Muscle of back (tissue), 11 donors: ENCODE results near the gene RSPH6A. TPM values are rescaled to one million over a fixed set of nuclear protein-coding genes. Genes with fewer than 3 reads are reported as not detected.
"Not testable (repeated sequence)": the region's sequence is repeated elsewhere in the genome, so short reads cannot be mapped to it uniquely, and the experiment has no call there.

ENCODE experiments used
- DNase-seq, 3 donors: peaks; one replicate each; pipeline versions ENCODE4 v3.0.0 to v3.0.0-alpha.2; 2013
- polyA plus RNA-seq, 10 donors: library from polyadenylated mRNA; unstranded; fragments of 120-200 nt; gene quantifications; one replicate each; pipeline ENCODE4 v1.2.1, GENCODE V29; 2013; ENCODE audit not compliant: insufficient read length in 10 of 10

The RSPH6A gene
- polyA plus RNA-seq, 10 donors: not detected

- no peak for DNase-seq
Measured at GRCh38 chr19:45766869-45767346, 48.2 kb downstream of the RSPH6A start.

- DNase-seq: no peak
Measured at GRCh38 chr19:45766296-45766868, 48.7 kb downstream of the RSPH6A start.

- no peak for DNase-seq
Measured at GRCh38 chr19:45765702-45766295, 49.3 kb downstream of the RSPH6A start.

- DNase-seq: no peak
Measured at GRCh38 chr19:45764945-45765701, 50.0 kb downstream of the RSPH6A start.

DNA sequence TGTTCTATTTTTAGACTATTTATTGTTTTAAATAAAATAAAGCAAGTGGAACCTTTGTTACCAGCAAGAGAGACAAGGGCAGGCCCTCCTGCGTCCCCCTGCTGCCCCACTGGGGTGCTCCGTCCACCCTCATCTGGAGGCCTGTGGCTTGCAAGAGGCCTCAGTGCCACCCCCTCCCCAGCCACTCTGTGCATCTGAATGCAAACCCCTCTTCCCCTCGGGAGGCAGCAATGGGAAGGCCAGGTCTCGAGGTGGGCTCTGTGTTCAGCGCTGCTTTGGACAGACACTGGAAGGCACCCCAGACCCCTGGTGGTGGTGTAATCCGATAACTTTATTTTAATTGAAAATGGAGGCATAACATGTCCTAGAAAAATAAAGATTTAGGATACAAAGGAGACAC is 50.6 kb downstream of the RSPH6A start:
- no peak for DNase-seq

DNA sequence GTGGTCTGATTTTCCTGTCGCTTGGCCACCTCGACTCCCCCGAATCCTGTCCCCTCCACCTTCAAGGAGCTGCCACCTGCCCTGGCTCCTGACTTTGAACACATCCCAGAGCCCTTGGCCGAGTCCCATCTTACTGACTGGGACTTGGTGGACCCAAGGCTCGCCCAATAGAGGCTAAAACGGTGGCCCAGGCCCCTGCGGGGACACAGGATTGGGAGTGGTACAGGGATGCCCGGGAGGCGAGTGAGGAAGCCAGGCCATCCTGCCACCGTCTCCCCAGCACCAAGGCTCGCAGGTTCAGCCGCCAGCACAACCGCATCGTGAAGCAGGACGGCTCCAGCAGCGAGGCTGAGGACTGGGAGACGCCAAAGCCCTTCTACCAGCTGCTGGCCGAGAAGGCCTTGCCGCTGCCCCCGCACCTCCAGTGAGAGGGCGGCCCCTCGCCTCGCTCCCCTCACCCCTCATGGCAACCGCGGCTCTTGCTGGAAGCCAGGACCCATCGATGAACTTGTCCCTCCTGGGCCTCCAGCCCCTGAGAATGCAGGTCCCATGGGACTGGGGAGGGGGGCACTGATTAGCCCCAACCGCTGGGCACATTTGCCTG is 51.3 kb downstream of the RSPH6A start:
- no peak for DNase-seq

GRCh38 chr19:45762870-45763631 is 52.1 kb downstream of the RSPH6A start:
- DNase-seq: no peak

DNA sequence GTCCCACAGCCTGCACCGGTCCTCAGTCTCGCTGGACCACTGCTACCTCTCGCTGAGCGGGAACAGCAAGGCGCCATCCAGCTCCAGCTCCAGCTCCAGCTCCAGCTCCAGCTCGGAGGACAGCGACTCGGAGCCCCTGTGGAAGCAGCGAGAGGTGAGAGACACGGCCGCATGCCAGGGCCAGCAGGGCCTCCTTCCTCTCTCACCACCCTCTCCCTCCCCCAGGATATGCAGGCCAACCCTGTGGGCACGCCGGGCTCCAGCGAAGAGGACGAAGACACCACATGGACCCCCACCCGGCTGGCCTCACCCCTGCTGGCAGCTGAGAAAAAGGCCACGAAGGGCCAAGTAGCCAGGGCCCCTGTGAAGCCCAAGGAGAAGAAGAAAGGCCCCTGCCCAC is 53.4 kb downstream of the RSPH6A start:
- DNase-seq: no peak

GRCh38 chr19:45758921-45759320 is 56.2 kb downstream of the RSPH6A start:
- no peak for DNase-seq

- DNase-seq: no peak
Measured at GRCh38 chr19:45757695-45758094, 57.4 kb downstream of the RSPH6A start.

DNA sequence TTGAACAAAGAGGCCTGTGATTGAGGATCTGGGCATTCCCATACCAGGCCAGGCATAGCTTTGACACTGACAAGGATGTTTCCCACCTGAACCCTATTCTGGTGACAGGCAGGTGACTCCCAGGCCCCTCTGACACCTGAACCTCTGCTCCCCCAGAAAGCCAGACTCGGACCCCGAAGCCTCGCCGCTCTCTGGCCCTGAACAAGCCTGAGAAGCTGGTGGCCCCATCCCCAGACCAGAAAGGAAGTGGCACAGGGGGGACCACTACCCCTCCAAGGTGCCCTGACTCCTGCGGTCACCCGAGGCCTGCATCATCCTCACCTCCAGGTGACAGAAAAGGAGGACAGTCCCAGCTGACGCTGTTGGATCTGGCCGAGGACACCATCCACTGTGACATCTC is 60.8 kb downstream of the RSPH6A start:
- no peak for DNase-seq

GRCh38 chr19:45753548-45753947 is 61.6 kb downstream of the RSPH6A start:
- no peak for DNase-seq

DNA sequence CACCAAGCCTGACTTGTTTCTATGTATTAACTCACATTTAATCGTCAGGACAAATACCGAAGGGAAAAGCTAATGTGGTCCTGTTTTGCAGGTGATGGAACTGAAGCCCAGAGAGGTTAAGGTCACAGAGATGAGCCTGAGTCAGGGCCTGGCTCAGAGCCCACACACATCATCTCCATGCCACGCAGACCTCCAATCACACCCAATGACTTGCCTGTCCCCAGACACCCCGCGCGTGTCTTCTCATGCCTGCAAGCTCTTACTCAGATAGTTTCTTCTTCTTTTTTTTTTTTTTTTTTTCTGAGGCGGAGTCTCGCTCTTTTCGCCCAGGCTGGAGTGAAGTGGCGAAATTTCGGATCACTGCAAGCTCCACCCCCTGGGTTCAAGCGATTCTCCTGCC is 62.5 kb downstream of the RSPH6A start:
- DNase-seq: no peak

- DNase-seq: not testable (repeated sequence)
Measured at GRCh38 chr19:45751483-45751882, 63.6 kb downstream of the RSPH6A start.

GRCh38 chr19:45747513-45747912 is 67.6 kb downstream of the RSPH6A start:
- no peak for DNase-seq

DNA sequence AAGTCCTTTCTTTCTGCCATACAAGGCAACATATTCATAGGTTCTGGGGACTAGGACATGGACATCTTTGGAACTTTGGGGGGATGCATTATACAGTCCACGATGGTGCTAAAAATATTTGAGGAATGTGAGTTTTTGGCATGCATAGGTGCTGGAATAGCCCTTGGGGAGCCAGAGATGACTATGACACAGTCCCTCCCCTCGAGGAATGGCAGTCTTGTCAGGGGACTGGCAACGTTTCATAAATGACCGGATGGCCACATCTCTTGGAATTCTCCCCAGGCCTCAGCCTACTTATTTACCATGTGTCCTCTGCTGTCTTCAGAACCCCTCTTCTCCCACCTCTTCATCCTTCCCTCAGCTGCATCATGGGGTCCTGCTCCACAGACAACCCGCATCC is 68.2 kb downstream of the RSPH6A start:
- DNase-seq: no peak

Other genes with a start within 250 kb of the RSPH6A start
- 1 to 10 TPM; 5.6 to 7.8 (median 6.3) TPM for gene OPA3, start 230.5 kb downstream of the RSPH6A start, polyA plus RNA-seq
- gene GPR4, start 213.1 kb downstream of the RSPH6A start, polyA plus RNA-seq: 1 to 10 TPM; 1.4 to 3.6 (median 2.6) TPM
- gene EML2, start 175.9 kb downstream of the RSPH6A start, polyA plus RNA-seq: 10 to 100 TPM in 5 of 10 donors, 1 to 10 TPM in 5; 8.2 to 18.0 (median 10.1) TPM
- 1 to 10 TPM in 2 of 10 donors, under 1 TPM in 6, not detected in 2; 0.14 to 4.1 (median 0.48) TPM for gene GIPR, start 147.1 kb downstream of the RSPH6A start, polyA plus RNA-seq
- 100 to 1,000 TPM; 206 to 339 (median 266) TPM for gene SNRPD2, start 123.4 kb downstream of the RSPH6A start, polyA plus RNA-seq
- gene QPCTL, start 122.6 kb downstream of the RSPH6A start, polyA plus RNA-seq: 1 to 10 TPM; 2.1 to 4.5 (median 3.4) TPM
- gene FBXO46, start 84.4 kb downstream of the RSPH6A start, polyA plus RNA-seq: 10 to 100 TPM in 6 of 10 donors, 1 to 10 TPM in 4; 8.3 to 15.3 (median 10.3) TPM
- gene MEIOSIN, start 81.9 kb downstream of the RSPH6A start, polyA plus RNA-seq: under 1 TPM in 2 of 10 donors, not detected in 8; 0.09 to 0.14 TPM
- gene SIX5, start 46.1 kb downstream of the RSPH6A start, polyA plus RNA-seq: 10 to 100 TPM; 11.3 to 23.2 (median 17.4) TPM
- 100 to 1,000 TPM; 173 to 304 (median 270) TPM for gene DMPK, start 32.8 kb downstream of the RSPH6A start, polyA plus RNA-seq
- 10 to 100 TPM; 31.8 to 47.7 (median 38.3) TPM for gene DMWD, start 22.5 kb downstream of the RSPH6A start, polyA plus RNA-seq
- 10 to 100 TPM; 34.2 to 42.1 (median 35.2) TPM for gene SYMPK, start 47.8 kb upstream of the RSPH6A start, polyA plus RNA-seq
- gene FOXA3, start 49.0 kb upstream of the RSPH6A start, polyA plus RNA-seq: not detected
- gene IRF2BP1, start 70.8 kb upstream of the RSPH6A start, polyA plus RNA-seq: 10 to 100 TPM; 10.2 to 19.7 (median 13.3) TPM
- gene MYPOP, start 87.3 kb upstream of the RSPH6A start, polyA plus RNA-seq: 1 to 10 TPM; 2.8 to 4.4 (median 3.7) TPM
- not detected for gene NANOS2, start 99.5 kb upstream of the RSPH6A start, polyA plus RNA-seq
- 1 to 10 TPM; 2.8 to 5.5 (median 4.0) TPM for gene NOVA2, start 158.6 kb upstream of the RSPH6A start, polyA plus RNA-seq
- 1 to 10 TPM; 3.4 to 8.2 (median 6.2) TPM for gene CCDC61, start 180.2 kb upstream of the RSPH6A start, polyA plus RNA-seq
- 1 to 10 TPM in 2 of 10 donors, under 1 TPM in 5, not detected in 3; 0.22 to 1.5 (median 0.63) TPM for gene PGLYRP1, start 207.7 kb upstream of the RSPH6A start, polyA plus RNA-seq
- 10 to 100 TPM in 1 of 10 donors, 1 to 10 TPM in 9; 1.3 to 10.2 (median 4.6) TPM for gene IGFL4, start 225.7 kb upstream of the RSPH6A start, polyA plus RNA-seq